ENCODE measurements around the gene SELENOH. TPM values are rescaled to one million over a fixed set of nuclear protein-coding genes. Genes with fewer than 3 reads are reported as not detected.
A peak's percentile ranks its signal among the peaks of the same experiment; 100 is the strongest.

SELENOH gene
- total RNA-seq, 1 donor from 2014 or later = 210 TPM

GRCh38 chr11:57745206-57745605 is 3.9 kb downstream of the SELENOH start:
- TF ChIP-seq CTCF (IDR thresholded peaks at IDR 0.05; ENCODE audit: unreplicated experiment) = no peak
- H3K4me3 Mint-ChIP-seq (ENCODE audit: unreplicated experiment) = peak overlapping the region; percentile 37
- H3K4me1 Mint-ChIP-seq (ENCODE audit: unreplicated experiment) = peaks cover 31% of the 10 kb centered on the region
- H3K9me3 Mint-ChIP-seq (ENCODE audit: unreplicated experiment) = no peaks in the 10 kb centered on the region
- peaks cover 31% of the 10 kb centered on the region for H3K36me3 Mint-ChIP-seq (ENCODE audit: low read depth, unreplicated experiment)
- peak overlapping the region; percentile 13 for H3K27ac Mint-ChIP-seq (ENCODE audit: unreplicated experiment)
- DNase-seq (ENCODE audit: low spot score) = no peak
- peaks cover 19% of the 10 kb centered on the region for H3K27me3 Mint-ChIP-seq (ENCODE audit: unreplicated experiment)

GRCh38 chr11:57746920-57747319 is 5.6 kb downstream of the SELENOH start:
- no peak for DNase-seq (ENCODE audit: low spot score)
- no peak for TF ChIP-seq CTCF (IDR thresholded peaks at IDR 0.05; ENCODE audit: unreplicated experiment)
- Mint-ChIP-seq H3K9me3 (ENCODE audit: unreplicated experiment) (no peaks in the 10 kb centered on the region), H3K4me1 (ENCODE audit: unreplicated experiment) (peaks cover 29% of the 10 kb centered on the region), H3K36me3 (ENCODE audit: low read depth, unreplicated experiment) (peaks cover 30% of the 10 kb centered on the region), H3K27me3 (ENCODE audit: unreplicated experiment) (peaks cover 15% of the 10 kb centered on the region), H3K4me3 (ENCODE audit: unreplicated experiment) (no peak overlapping the region), H3K27ac (ENCODE audit: unreplicated experiment) (peak overlapping the region; percentile 16)

- Mint-ChIP-seq H3K4me1 (ENCODE audit: unreplicated experiment) (peaks cover 6% of the 10 kb centered on the region), H3K36me3 (ENCODE audit: low read depth, unreplicated experiment) (peaks cover 6% of the 10 kb centered on the region), H3K27me3 (ENCODE audit: unreplicated experiment) (peaks cover 10% of the 10 kb centered on the region), H3K4me3 (ENCODE audit: unreplicated experiment) (no peak overlapping the region), H3K27ac (ENCODE audit: unreplicated experiment) (peak overlapping the region; percentile 17), H3K9me3 (ENCODE audit: unreplicated experiment) (no peaks in the 10 kb centered on the region)
- no peak for DNase-seq (ENCODE audit: low spot score)
- no peak for TF ChIP-seq CTCF (IDR thresholded peaks at IDR 0.05; ENCODE audit: unreplicated experiment)
Measured at GRCh38 chr11:57751176-57751575, 9.9 kb downstream of the SELENOH start.

- H3K9me3 Mint-ChIP-seq (ENCODE audit: unreplicated experiment) = no peaks in the 10 kb centered on the region
- H3K27ac Mint-ChIP-seq (ENCODE audit: unreplicated experiment) = peak within 1 kb of the TSS; percentile 17
- peak; percentile 38 for DNase-seq (ENCODE audit: low spot score)
- peaks cover 10% of the 10 kb centered on the region for H3K27me3 Mint-ChIP-seq (ENCODE audit: unreplicated experiment)
- no peak for TF ChIP-seq CTCF (IDR thresholded peaks at IDR 0.05; ENCODE audit: unreplicated experiment)
- H3K4me1 Mint-ChIP-seq (ENCODE audit: unreplicated experiment) = peaks cover 6% of the 10 kb centered on the region
- peaks cover 5% of the 10 kb centered on the region for H3K36me3 Mint-ChIP-seq (ENCODE audit: low read depth, unreplicated experiment)
- H3K4me3 Mint-ChIP-seq (ENCODE audit: unreplicated experiment) = no peak within 1 kb of the TSS
Measured at GRCh38 chr11:57751676-57752253, 10.5 kb downstream of the SELENOH start, which contains the start of gene BTBD18. BTBD18 (minus strand) TSS chr11:57751819; CDS start chr11:57751188, 631 bp downstream.

- no peak for DNase-seq (ENCODE audit: low spot score)
- H3K27me3 Mint-ChIP-seq (ENCODE audit: unreplicated experiment) = peaks cover 10% of the 10 kb centered on the region
- H3K9me3 Mint-ChIP-seq (ENCODE audit: unreplicated experiment) = no peaks in the 10 kb centered on the region
- peaks cover 6% of the 10 kb centered on the region for H3K4me1 Mint-ChIP-seq (ENCODE audit: unreplicated experiment)
- no peak for TF ChIP-seq CTCF (IDR thresholded peaks at IDR 0.05; ENCODE audit: unreplicated experiment)
- no peaks in the 10 kb centered on the region for H3K36me3 Mint-ChIP-seq (ENCODE audit: low read depth, unreplicated experiment)
- H3K4me3 Mint-ChIP-seq (ENCODE audit: unreplicated experiment) = no peak overlapping the region
- no peak overlapping the region for H3K27ac Mint-ChIP-seq (ENCODE audit: unreplicated experiment)
Measured at GRCh38 chr11:57752954-57753353, 11.7 kb downstream of the SELENOH start.
